IMR-90 (cell line): ENCODE measurements around the gene ACTL6B. TPM values are rescaled to one million over a fixed set of nuclear protein-coding genes. Genes with fewer than 3 reads are reported as not detected.

ENCODE experiments used
- ATAC-seq: fragments of 200-7000 bp; cut with Tn5 transposase; 2 replicates; pipeline ENCODE4 v1.9.1; 2020; ENCODE audit warnings: low read depth, mild to moderate bottlenecking, moderate library complexity
- BruUV-seq: library from RNA; stranded (reverse); fragments of 400-500 nt; replicated peaks from 2 replicates; lab custom pipeline; 2021; lab: Mats Ljungman, UMichigan
- CTCF ChIA-PET: fragments of 300-600 bp; formaldehyde crosslinking; extraction: SDS; loops from one replicate; lab custom pipeline; 2021; ENCODE audit warnings: antibody characterized with exemption; lab: Yijun Ruan, JAX
- POLR2A ChIA-PET: fragments of 300-600 bp; sonication (Branson Sonifier 250); formaldehyde crosslinking; loops from one replicate; lab custom pipeline; 2022; ENCODE audit warnings: antibody characterized with exemption; ENCODE audit not compliant: unreplicated experiment; lab: Charles Lee
- DNase-seq: peaks from one replicate; pipeline ENCODE4 v3.0.0; 2013
- H2AFZ ChIP-seq: replicated peaks from 2 replicates; pipeline ENCODE3; 2013; ENCODE audit warnings: low read length, mild to moderate bottlenecking; ENCODE audit not compliant: poor library complexity
- H2AK5ac ChIP-seq: 2 replicates; pipeline ENCODE4 v1.6.1; 2013; ENCODE audit warnings: low read depth, low read length, inconsistent platforms
- H2AK9ac ChIP-seq: replicated peaks from 2 replicates; pipeline ENCODE3; 2013; ENCODE audit warnings: mild to moderate bottlenecking, low read depth, low read length, moderate library complexity; ENCODE audit not compliant: poor library complexity
- H2BK120ac ChIP-seq: 2 replicates; pipeline ENCODE4 v1.6.1; 2013; ENCODE audit warnings: low read depth, low read length, inconsistent platforms
- H2BK15ac ChIP-seq: 3 replicates; pipeline ENCODE4 v1.6.1; 2013; ENCODE audit warnings: low read depth, low read length, inconsistent platforms
- H2BK20ac ChIP-seq: 2 replicates; pipeline ENCODE4 v1.6.1; 2013; ENCODE audit warnings: low read depth, mild to moderate bottlenecking, inconsistent platforms, low read length, moderate library complexity
- H2BK5ac ChIP-seq: 2 replicates; pipeline ENCODE4 v1.6.1; 2013; ENCODE audit warnings: mild to moderate bottlenecking, low read depth, low read length, inconsistent platforms; ENCODE audit not compliant: poor library complexity, severe bottlenecking
- H3K14ac ChIP-seq: replicated peaks from 2 replicates; pipeline ENCODE4 v1.6.1; 2013; ENCODE audit warnings: low read depth, low read length, inconsistent platforms
- H3K18ac ChIP-seq: 2 replicates; pipeline ENCODE4 v1.6.1; 2013; ENCODE audit warnings: low read depth, low read length, control low read depth
- H3K23ac ChIP-seq: 2 replicates; pipeline ENCODE4 v1.6.1; 2013; ENCODE audit warnings: low read depth, low read length, inconsistent platforms
- H3K27ac ChIP-seq: 2 replicates; pipeline ENCODE4 v1.5.1; 2013; ENCODE audit warnings: mild to moderate bottlenecking, control low read depth, low read length; ENCODE audit not compliant: insufficient read depth
- H3K27me3 ChIP-seq: 2 replicates; pipeline ENCODE4 v1.6.1; 2013; ENCODE audit warnings: low read length; ENCODE audit not compliant: control insufficient read depth, insufficient read depth
- H3K36me3 ChIP-seq: 2 replicates; pipeline ENCODE4 v1.6.1; 2013; ENCODE audit warnings: low read length, mixed read lengths; ENCODE audit not compliant: control insufficient read depth, insufficient read depth
- H3K4ac ChIP-seq: 2 replicates; pipeline ENCODE4 v1.6.1; 2013; ENCODE audit warnings: low read depth, low read length, inconsistent platforms
- H3K4me1 ChIP-seq: 2 replicates; pipeline ENCODE4 v1.6.1; 2013; ENCODE audit warnings: low read length, mixed read lengths; ENCODE audit not compliant: control insufficient read depth, insufficient read depth
- H3K4me2 ChIP-seq: 2 replicates; pipeline ENCODE4 v1.6.1; 2013; ENCODE audit warnings: low read depth, mild to moderate bottlenecking, control low read depth, low read length, moderate library complexity
- H3K4me3 ChIP-seq: 2 replicates; pipeline ENCODE4 v1.5.1; 2013; ENCODE audit warnings: low read depth, mild to moderate bottlenecking, control low read depth, low read length, moderate library complexity; ENCODE audit not compliant: insufficient read depth
- H3K56ac ChIP-seq: 2 replicates; pipeline ENCODE4 v1.6.1; 2013; ENCODE audit warnings: low read length, inconsistent platforms; ENCODE audit not compliant: insufficient read depth; ENCODE audit errors: extremely low read depth
- H3K79me1 ChIP-seq, 2 experiments: 2 replicates each; pipeline ENCODE4 v1.6.1; 2013; ENCODE audit warnings: low read length in 2 of 2, inconsistent platforms in 1 of 2, low read depth in 1 of 2
- H3K9ac ChIP-seq: 2 replicates; pipeline ENCODE4 v1.6.1; 2013; ENCODE audit warnings: low read depth, low read length, control low read depth
- H3K9me1 ChIP-seq: 2 replicates; pipeline ENCODE4 v1.6.1; 2013; ENCODE audit warnings: low read length, inconsistent platforms; ENCODE audit not compliant: insufficient read depth
- H3K9me3 ChIP-seq: 2 replicates; pipeline ENCODE4 v1.6.1; 2013; ENCODE audit warnings: low read length; ENCODE audit not compliant: control insufficient read depth, insufficient read depth
- H4K20me1 ChIP-seq: 2 replicates; pipeline ENCODE4 v1.6.1; 2013; ENCODE audit warnings: low read length, inconsistent platforms; ENCODE audit not compliant: insufficient read depth
- H4K5ac ChIP-seq: 2 replicates; pipeline ENCODE4 v1.6.1; 2013; ENCODE audit warnings: mild to moderate bottlenecking, low read depth, low read length, control low read depth
- H4K8ac ChIP-seq, 2 experiments: 2 replicates each; pipeline ENCODE4 v1.6.1; 2013; ENCODE audit warnings: low read depth in 2 of 2, low read length in 2 of 2, control low read depth in 1 of 2, inconsistent platforms in 1 of 2
- H4K91ac ChIP-seq: 2 replicates; pipeline ENCODE4 v1.6.1; 2013; ENCODE audit warnings: low read depth, low read length, inconsistent platforms; ENCODE audit not compliant: insufficient read depth
- BHLHE40 ChIP-seq: fragments of 150-350 bp; IDR thresholded peaks from 2 replicates; pipeline ENCODE4 v1.6.1; 2016; ENCODE audit warnings: mild to moderate bottlenecking, low read depth, low read length
- CEBPB ChIP-seq: IDR thresholded peaks from 2 replicates; pipeline ENCODE4 v1.6.1; 2012; ENCODE audit warnings: low read depth, low read length, improper control_type of control experiment
- CHD1 ChIP-seq: IDR thresholded peaks from 2 replicates; pipeline ENCODE4 v1.6.1; 2012; ENCODE audit warnings: low read depth, low read length, improper control_type of control experiment
- CTCF ChIP-seq: conservative IDR thresholded peaks from 2 replicates; pipeline ENCODE4 v1.5.1; 2012; ENCODE audit warnings: mild to moderate bottlenecking, low read depth, low read length, improper control_type of control experiment
- ELK1 ChIP-seq: fragments of 150-350 bp; IDR thresholded peaks from 2 replicates; pipeline ENCODE4 v1.6.1; 2016; ENCODE audit warnings: low read depth, mild to moderate bottlenecking, low read length, moderate library complexity, borderline replicate concordance
- FOS ChIP-seq: fragments of 150-350 bp; IDR thresholded peaks from 2 replicates; pipeline ENCODE4 v1.6.1; 2016; ENCODE audit warnings: low read depth, low read length
- MAFK ChIP-seq: IDR thresholded peaks from 2 replicates; pipeline ENCODE4 v1.6.1; 2012; ENCODE audit warnings: low read depth, low read length, improper control_type of control experiment
- MAZ ChIP-seq: IDR thresholded peaks from 2 replicates; pipeline ENCODE4 v1.6.1; 2012; ENCODE audit warnings: low read depth, mild to moderate bottlenecking, low read length, improper control_type of control experiment, moderate library complexity, borderline replicate concordance
- MXI1 ChIP-seq: IDR thresholded peaks from 2 replicates; pipeline ENCODE4 v1.6.1; 2012; ENCODE audit warnings: low read depth, mild to moderate bottlenecking, low read length, moderate library complexity, borderline replicate concordance
- NFE2L2 ChIP-seq: fragments of 150-350 bp; IDR thresholded peaks from 2 replicates; pipeline ENCODE4 v1.6.1; 2016; ENCODE audit warnings: low read depth, mild to moderate bottlenecking, low read length
- POLR2A ChIP-seq: IDR thresholded peaks from 2 replicates; pipeline ENCODE4 v1.6.1; 2012; ENCODE audit warnings: mild to moderate bottlenecking, low read depth, low read length
- RAD21 ChIP-seq: IDR thresholded peaks from 2 replicates; pipeline ENCODE4 v1.6.1; 2012; ENCODE audit warnings: low read length, improper control_type of control experiment
- RCOR1 ChIP-seq: IDR thresholded peaks from 2 replicates; pipeline ENCODE4 v1.6.1; 2012; ENCODE audit warnings: mild to moderate bottlenecking, low read length, improper control_type of control experiment; ENCODE audit not compliant: insufficient replicate concordance
- RFX5 ChIP-seq: IDR thresholded peaks from 2 replicates; pipeline ENCODE4 v1.8.0; 2012; ENCODE audit warnings: low read depth, mild to moderate bottlenecking, low read length, moderate library complexity
- SMC3 ChIP-seq: fragments of 150-350 bp; IDR thresholded peaks from 2 replicates; pipeline ENCODE4 v1.6.1; 2016; ENCODE audit warnings: low read depth, mild to moderate bottlenecking, antibody characterized with exemption, low read length, moderate library complexity
- USF2 ChIP-seq: fragments of 150-350 bp; IDR thresholded peaks from 2 replicates; pipeline ENCODE4 v1.6.1; 2017; ENCODE audit warnings: mild to moderate bottlenecking, antibody characterized with exemption, low read length, low read depth
- WGBS, 2 experiments: methylation state at CpG; one replicate each; pipeline versions ENCODE4 v1.1.5 to v1.1.7; 2013; ENCODE audit warnings: missing lambda C conversion rate in 2 of 2; ENCODE audit not compliant: insufficient read length in 1 of 2; ENCODE audit errors: extremely low coverage in 2 of 2; 5-methylcytosine and 5-hydroxymethylcytosine counted together
- dilution Hi-C: fragments of 300-500 bp; cut with HindIII; formaldehyde crosslinking; loops from one replicate; pipeline ENCODE4 v1.14.3; 2018; ENCODE audit warnings: low sequenced_read_pairs; ENCODE audit not compliant: unreplicated experiment
- in situ Hi-C: fragments of 300-500 bp; cut with MboI; formaldehyde crosslinking; loops from 3 replicates; pipeline ENCODE4 v1.14.3; 2019; ENCODE audit warnings: low sequenced_read_pairs, inconsistent platforms, mixed read lengths
- intact Hi-C: fragments of 100-400 bp; cut with micrococcal nuclease; formaldehyde crosslinking; loops from 2 replicates; pipeline ENCODE4 v1.10.0; 2022
- polyA plus RNA-seq, 3 experiments: library from polyadenylated mRNA; depleted of rRNA; stranded (reverse); fragments of >200 nt; gene quantifications; 2 replicates each; pipeline ENCODE4 v1.2.3, GENCODE V29; 2012; ENCODE audit warnings: low replicate concordance in 1 of 3
- total RNA-seq: library from RNA; depleted of rRNA; stranded (reverse); fragments of >200 nt; gene quantifications from 2 replicates; pipeline ENCODE4 v1.2.3, GENCODE V29; 2012

ACTL6B gene
- total and polyA plus RNA-seq, 2 of the 4 experiments (the other 2 are of a cell fraction), result not detected

GRCh38 chr7:100649826-100650565, 6.3 kb downstream of the ACTL6B start:
- CTCF ChIA-PET, result no interaction called here
- dilution Hi-C loops, result no loop called here
- BruUV-seq, result no TSS peak

More at GRCh38 chr7:100649826-100650565, 6.3 kb downstream of the ACTL6B start:
- H2AK9ac ChIP-seq, result no peak overlapping the region
- H3K4ac ChIP-seq, result no peak overlapping the region
- no peak overlapping the region for H3K4me2 ChIP-seq
- no peak overlapping the region for H3K14ac ChIP-seq
- H3K79me1 ChIP-seq, result no peaks in the 10 kb centered on the region
- no peak overlapping the region for H2BK120ac ChIP-seq
- no peaks in the 10 kb centered on the region for H3K9me3 ChIP-seq
- H3K9me1 ChIP-seq, result no peaks in the 10 kb centered on the region
- DNase-seq (no peak), ATAC-seq (no peak; the same call in 1 of the 2 replicates)
- intact Hi-C loops, result no loop called here
- no peak for TF ChIP-seq RCOR1
- TF ChIP-seq RFX5, result no peak
- TF ChIP-seq FOS, result no peak
- TF ChIP-seq CTCF, result no peak
- no peak for TF ChIP-seq CEBPB
- TF ChIP-seq RAD21, result no peak
- no peak for TF ChIP-seq ELK1
- TF ChIP-seq CHD1, result no peak
- no peak for TF ChIP-seq NFE2L2
- TF ChIP-seq MAFK, result no peak
- TF ChIP-seq SMC3, result no peak
- no peak for TF ChIP-seq BHLHE40
- no peak for TF ChIP-seq USF2
- no peak for TF ChIP-seq MXI1
- no peak for TF ChIP-seq POLR2A
- no peak for TF ChIP-seq MAZ
- no peak overlapping the region for H4K8ac ChIP-seq
- peak overlapping the region; percentile 77 for H2BK5ac ChIP-seq
- H3K27me3 ChIP-seq, result peaks cover 31% of the 10 kb centered on the region
- POLR2A ChIA-PET, result no interaction called here
- no peaks in the 10 kb centered on the region for H3K4me1 ChIP-seq
- H3K18ac ChIP-seq, result no peak overlapping the region
- H3K36me3 ChIP-seq, result no peaks in the 10 kb centered on the region
- no peak overlapping the region for H4K5ac ChIP-seq
- H3K27ac ChIP-seq, result no peak overlapping the region
- WGBS, 2 experiments, result 78 to 100% methylated on average over 1 to 6 of the region's 15 CpGs
- no peak overlapping the region for H4K91ac ChIP-seq
- H4K20me1 ChIP-seq, result no peaks in the 10 kb centered on the region
- no peak overlapping the region for H2AK5ac ChIP-seq
- no peak overlapping the region for H2BK20ac ChIP-seq
- in situ Hi-C loops, result no loop called here
- no peak overlapping the region for H3K56ac ChIP-seq
- peak overlapping the region; percentile 13 for H2AFZ ChIP-seq
- H3K4me3 ChIP-seq, result no peak overlapping the region
- no peak overlapping the region for H3K23ac ChIP-seq
- H3K9ac ChIP-seq, result no peak overlapping the region
- H2BK15ac ChIP-seq, result no peak overlapping the region
